Measurements from ENCODE around the gene REC8. TPM values are rescaled to one million over a fixed set of nuclear protein-coding genes. Genes with fewer than 3 reads are reported as not detected.

REC8 gene
- total and polyA plus RNA-seq, 2 of the 13 experiments (the other 11 are each of a cell fraction or from before 2014, with no cell fraction given) = 3.4 to 14.7 TPM

- TF ChIP-seq SOX6 (IDR thresholded peaks at IDR 0.05) = no peak
- TF ChIP-seq SOX6 (CRISPR knock-in tag; IDR thresholded peaks at IDR 0.05) = peak; percentile 87
- TF ChIP-seq ZNF121 (CRISPR knock-in tag; IDR thresholded peaks at IDR 0.05) = peak; percentile 59; the same call in 1 of the 2 replicates
- no peak for TF ChIP-seq PLRG1 (conservative IDR thresholded peaks at IDR 0.05)
- TF ChIP-seq CBFB (CRISPR knock-in tag; IDR thresholded peaks at IDR 0.05) = peak; percentile 97
- peak; percentile 90; the same call in 1 of the 2 replicates for TF ChIP-seq FIP1L1 (IDR thresholded peaks at IDR 0.05; ENCODE audit: borderline replicate concordance, insufficient read depth, low read depth, low read length)
- no peak; the same call in 1 of the 2 replicates for TF ChIP-seq E2F1 (CRISPR knock-in tag; IDR thresholded peaks at IDR 0.05)
- peak; percentile 100 for TF ChIP-seq BRD4 (CRISPR knock-in tag; IDR thresholded peaks at IDR 0.05)
- TF ChIP-seq ZNF367 (CRISPR knock-in tag; IDR thresholded peaks at IDR 0.05; ENCODE audit: borderline replicate concordance) = no peak
- peak; percentile 17; the same call in 1 of the 2 replicates for TF ChIP-seq RFX3 (CRISPR knock-in tag; IDR thresholded peaks at IDR 0.05)
- peak; percentile 82 for TF ChIP-seq ZNF143 (CRISPR knock-in tag; IDR thresholded peaks at IDR 0.05)
- peak; percentile 86; the same call in 1 of the 2 replicates for TF ChIP-seq ZBED4 (CRISPR knock-in tag; IDR thresholded peaks at IDR 0.05; ENCODE audit: borderline replicate concordance)
- TF ChIP-seq TMF1 (CRISPR knock-in tag; IDR thresholded peaks at IDR 0.05; ENCODE audit: low read depth) = peak; percentile 97
- TF ChIP-seq IKZF5 (CRISPR knock-in tag; IDR thresholded peaks at IDR 0.05) = peak; percentile 100
- no peak for TF ChIP-seq RAD51 (IDR thresholded peaks at IDR 0.05; ENCODE audit: borderline replicate concordance)
- TF ChIP-seq PRDM4 (CRISPR knock-in tag; IDR thresholded peaks at IDR 0.05; ENCODE audit: borderline replicate concordance) = peak; percentile 81; the same call in 1 of the 2 replicates
- no peak; the same call in 1 of the 2 replicates for TF ChIP-seq CHD4 (IDR thresholded peaks at IDR 0.05; ENCODE audit: borderline replicate concordance, low read length)
- TF ChIP-seq ZNF232 (CRISPR knock-in tag; IDR thresholded peaks at IDR 0.05; ENCODE audit: borderline replicate concordance) = peak; percentile 95; the same call in 1 of the 2 replicates
- peak; percentile 99 for TF ChIP-seq ZNF224 (CRISPR knock-in tag; IDR thresholded peaks at IDR 0.05)
- TF ChIP-seq ZNF878 (CRISPR knock-in tag; IDR thresholded peaks at IDR 0.05) = no peak
- peak; percentile 96 for TF ChIP-seq MAF1 (CRISPR knock-in tag; IDR thresholded peaks at IDR 0.05; ENCODE audit: borderline replicate concordance)
These were observed 43.8 kb downstream of the REC8 start, which contains the start of gene MDP1 (continued) for GRCh38 chr14:24215495-24216344.

Measured in HepG2 (cell line).